ENCODE measurements around the gene DYRK1A.

DNA sequence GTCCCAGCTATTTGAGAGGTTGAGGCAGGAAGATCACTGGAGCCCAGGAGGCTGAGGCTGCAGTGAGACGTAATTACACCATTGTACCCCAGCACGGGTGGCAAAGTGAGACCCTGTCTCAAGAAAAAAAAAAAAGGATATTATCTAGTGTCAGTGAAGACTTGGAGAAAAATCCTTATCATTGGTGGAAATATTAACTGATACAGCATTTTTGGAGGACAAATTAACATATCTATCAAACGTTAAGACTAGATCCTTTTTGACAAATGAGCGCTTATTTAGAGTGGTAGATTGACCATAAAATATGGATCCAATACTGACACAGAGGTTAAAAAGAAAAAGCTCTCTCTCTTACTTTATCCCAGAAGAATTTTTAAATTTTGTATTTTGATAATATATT, 35.2 kb upstream of the DYRK1A start:
- TF ChIP-seq, protein P1, sequence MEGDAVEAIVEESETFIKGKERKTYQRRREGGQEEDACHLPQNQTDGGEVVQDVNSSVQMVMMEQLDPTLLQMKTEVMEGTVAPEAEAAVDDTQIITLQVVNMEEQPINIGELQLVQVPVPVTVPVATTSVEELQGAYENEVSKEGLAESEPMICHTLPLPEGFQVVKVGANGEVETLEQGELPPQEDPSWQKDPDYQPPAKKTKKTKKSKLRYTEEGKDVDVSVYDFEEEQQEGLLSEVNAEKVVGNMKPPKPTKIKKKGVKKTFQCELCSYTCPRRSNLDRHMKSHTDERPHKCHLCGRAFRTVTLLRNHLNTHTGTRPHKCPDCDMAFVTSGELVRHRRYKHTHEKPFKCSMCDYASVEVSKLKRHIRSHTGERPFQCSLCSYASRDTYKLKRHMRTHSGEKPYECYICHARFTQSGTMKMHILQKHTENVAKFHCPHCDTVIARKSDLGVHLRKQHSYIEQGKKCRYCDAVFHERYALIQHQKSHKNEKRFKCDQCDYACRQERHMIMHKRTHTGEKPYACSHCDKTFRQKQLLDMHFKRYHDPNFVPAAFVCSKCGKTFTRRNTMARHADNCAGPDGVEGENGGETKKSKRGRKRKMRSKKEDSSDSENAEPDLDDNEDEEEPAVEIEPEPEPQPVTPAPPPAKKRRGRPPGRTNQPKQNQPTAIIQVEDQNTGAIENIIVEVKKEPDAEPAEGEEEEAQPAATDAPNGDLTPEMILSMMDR (CRISPR knock-in tag; IDR thresholded peaks at IDR 0.05), result no peak
- TF ChIP-seq FOXK2 (IDR thresholded peaks at IDR 0.05) (no peak), HNF4A (CRISPR knock-in tag; IDR thresholded peaks at IDR 0.05) (no peak), ZNF326 (CRISPR knock-in tag; IDR thresholded peaks at IDR 0.05; ENCODE audit: borderline replicate concordance) (no peak), HDAC2 (CRISPR knock-in tag; IDR thresholded peaks at IDR 0.05) (no peak)
- TF ChIP-seq, protein P2, sequence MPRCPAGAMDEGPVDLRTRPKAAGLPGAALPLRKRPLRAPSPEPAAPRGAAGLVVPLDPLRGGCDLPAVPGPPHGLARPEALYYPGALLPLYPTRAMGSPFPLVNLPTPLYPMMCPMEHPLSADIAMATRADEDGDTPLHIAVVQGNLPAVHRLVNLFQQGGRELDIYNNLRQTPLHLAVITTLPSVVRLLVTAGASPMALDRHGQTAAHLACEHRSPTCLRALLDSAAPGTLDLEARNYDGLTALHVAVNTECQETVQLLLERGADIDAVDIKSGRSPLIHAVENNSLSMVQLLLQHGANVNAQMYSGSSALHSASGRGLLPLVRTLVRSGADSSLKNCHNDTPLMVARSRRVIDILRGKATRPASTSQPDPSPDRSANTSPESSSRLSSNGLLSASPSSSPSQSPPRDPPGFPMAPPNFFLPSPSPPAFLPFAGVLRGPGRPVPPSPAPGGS (CRISPR knock-in tag; IDR thresholded peaks at IDR 0.05), result no peak
- TF ChIP-seq, protein P3, sequence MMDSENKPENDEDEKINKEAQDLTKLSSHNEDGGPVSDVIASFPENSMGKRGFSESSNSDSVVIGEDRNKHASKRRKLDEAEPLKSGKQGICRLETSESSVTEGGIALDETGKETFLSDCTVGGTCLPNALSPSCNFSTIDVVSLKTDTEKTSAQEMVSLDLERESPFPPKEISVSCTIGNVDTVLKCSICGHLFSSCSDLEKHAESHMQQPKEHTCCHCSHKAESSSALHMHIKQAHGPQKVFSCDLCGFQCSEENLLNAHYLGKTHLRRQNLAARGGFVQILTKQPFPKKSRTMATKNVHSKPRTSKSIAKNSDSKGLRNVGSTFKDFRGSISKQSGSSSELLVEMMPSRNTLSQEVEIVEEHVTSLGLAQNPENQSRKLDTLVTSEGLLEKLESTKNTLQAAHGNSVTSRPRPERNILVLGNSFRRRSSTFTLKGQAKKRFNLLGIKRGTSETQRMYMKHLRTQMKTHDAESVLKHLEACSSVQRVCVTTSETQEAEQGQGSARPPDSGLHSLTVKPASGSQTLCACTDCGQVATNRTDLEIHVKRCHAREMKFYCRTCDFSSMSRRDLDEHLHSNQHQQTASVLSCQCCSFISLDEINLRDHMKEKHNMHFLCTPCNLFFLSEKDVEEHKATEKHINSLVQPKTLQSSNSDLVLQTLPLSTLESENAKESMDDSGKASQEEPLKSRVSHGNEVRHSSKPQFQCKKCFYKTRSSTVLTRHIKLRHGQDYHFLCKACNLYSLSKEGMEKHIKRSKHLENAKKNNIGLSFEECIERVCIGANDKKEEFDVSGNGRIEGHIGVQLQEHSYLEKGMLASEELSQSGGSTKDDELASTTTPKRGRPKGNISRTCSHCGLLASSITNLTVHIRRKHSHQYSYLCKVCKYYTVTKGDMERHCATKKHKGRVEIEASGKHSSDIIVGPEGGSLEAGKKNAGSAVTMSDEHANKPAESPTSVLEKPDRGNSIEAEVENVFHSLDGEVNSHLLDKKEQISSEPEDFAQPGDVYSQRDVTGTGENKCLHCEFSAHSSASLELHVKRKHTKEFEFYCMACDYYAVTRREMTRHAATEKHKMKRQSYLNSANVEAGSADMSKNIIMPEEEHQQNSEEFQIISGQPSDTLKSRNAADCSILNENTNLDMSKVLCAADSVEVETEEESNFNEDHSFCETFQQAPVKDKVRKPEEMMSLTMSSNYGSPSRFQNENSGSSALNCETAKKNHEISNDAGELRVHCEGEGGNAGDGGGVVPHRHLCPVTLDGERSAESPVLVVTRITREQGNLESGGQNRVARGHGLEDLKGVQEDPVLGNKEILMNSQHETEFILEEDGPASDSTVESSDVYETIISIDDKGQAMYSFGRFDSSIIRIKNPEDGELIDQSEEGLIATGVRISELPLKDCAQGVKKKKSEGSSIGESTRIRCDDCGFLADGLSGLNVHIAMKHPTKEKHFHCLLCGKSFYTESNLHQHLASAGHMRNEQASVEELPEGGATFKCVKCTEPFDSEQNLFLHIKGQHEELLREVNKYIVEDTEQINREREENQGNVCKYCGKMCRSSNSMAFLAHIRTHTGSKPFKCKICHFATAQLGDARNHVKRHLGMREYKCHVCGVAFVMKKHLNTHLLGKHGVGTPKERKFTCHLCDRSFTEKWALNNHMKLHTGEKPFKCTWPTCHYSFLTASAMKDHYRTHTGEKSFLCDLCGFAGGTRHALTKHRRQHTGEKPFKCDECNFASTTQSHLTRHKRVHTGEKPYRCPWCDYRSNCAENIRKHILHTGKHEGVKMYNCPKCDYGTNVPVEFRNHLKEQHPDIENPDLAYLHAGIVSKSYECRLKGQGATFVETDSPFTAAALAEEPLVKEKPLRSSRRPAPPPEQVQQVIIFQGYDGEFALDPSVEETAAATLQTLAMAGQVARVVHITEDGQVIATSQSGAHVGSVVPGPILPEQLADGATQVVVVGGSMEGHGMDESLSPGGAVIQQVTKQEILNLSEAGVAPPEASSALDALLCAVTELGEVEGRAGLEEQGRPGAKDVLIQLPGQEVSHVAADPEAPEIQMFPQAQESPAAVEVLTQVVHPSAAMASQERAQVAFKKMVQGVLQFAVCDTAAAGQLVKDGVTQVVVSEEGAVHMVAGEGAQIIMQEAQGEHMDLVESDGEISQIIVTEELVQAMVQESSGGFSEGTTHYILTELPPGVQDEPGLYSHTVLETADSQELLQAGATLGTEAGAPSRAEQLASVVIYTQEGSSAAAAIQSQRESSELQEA (CRISPR knock-in tag; IDR thresholded peaks at IDR 0.05; ENCODE audit: not compliant biosample characterization), result no peak
